ENCODE results near the gene SMIM29. TPM values are rescaled to one million over a fixed set of nuclear protein-coding genes. Genes with fewer than 3 reads are reported as not detected.

SMIM29 gene
- total RNA-seq, 1 experiment from 2014 or later: 25.1 TPM

DNA sequence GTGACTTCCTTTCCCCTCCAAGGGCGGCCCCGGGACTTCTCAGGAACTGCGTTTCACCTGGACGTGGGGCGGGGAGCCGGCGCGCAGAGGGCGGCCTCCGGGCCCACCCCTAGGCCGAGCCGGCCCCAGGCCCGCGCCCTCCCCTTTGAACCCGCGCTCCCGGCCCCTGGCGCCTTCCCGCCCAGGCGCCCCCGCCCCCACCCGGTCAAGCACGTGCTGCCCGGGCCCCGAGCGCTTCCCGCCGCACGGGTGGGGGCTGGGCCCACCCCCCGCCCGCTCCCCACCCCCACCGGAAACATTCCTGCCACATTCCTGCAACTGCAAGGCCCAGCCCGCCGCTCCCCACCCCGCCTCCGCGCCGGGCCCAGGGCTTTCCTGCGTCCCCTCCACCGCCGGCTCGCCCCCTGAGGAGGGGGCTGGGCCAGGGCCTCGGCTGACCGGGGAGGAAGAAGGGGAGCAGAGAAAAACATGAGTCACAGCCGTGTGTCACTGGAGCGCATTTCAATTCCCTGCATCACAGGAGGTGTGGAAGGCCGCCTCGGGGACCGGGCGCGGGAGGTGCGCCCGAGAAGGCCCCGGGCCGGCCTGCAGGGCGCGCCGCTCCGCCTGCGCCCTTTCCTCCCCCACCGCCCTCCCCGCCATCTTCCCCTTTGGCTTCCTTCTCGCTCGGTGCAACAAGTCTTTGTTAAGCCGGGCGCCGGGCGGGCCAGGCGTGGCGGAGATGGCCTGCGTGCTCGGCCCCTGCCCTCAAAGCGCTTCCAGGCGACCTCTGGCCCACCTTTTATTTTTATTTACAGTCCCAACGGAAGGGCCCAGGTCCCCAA is 13.3 kb downstream of the SMIM29 start (continued):
- TF ChIP-seq RAD21 (IDR thresholded peaks at IDR 0.05; ENCODE audit: low read depth) (no peak), EZH2 (IDR thresholded peaks at IDR 0.05) (no peak), CBX3 (IDR thresholded peaks at IDR 0.05; ENCODE audit: low read depth) (no peak)
- TF ChIP-seq, protein P1, sequence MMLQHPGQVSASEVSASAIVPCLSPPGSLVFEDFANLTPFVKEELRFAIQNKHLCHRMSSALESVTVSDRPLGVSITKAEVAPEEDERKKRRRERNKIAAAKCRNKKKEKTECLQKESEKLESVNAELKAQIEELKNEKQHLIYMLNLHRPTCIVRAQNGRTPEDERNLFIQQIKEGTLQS (IDR thresholded peaks at IDR 0.05): no peak

DNA sequence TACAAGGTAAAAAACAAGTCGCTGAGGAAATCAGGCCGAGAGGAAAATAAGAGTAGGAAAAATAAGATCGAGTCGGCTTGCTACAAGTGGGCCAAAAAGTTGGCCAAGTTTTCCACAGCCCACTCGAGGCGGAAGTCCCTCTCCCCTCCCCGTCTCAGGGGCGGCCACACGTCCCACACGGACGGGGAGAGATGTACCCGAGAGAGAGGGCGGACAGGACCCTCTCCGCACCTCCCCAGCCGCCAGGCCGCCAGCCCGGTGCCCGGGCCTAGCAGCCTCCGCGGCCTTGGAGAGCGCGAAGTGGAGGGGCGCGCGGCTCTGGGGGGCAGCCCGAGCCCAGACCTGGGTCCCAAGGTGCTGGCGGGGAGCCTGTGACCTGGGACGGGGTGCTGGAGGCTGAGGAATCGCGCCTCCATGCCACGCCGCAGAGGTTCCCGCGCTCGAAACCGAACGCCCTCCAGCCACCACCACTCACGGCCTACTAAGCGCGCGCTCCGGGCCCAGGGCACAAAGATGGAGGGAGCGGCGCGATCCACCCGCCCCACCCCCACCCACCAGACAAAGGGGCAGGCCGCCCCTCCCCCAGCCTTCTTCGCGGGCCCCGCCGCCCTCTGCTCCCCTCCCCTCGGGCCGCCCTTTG is 14.0 kb downstream of the SMIM29 start:
- TF ChIP-seq POLR2AphosphoS5 (IDR thresholded peaks at IDR 0.05; ENCODE audit: low read depth, low read length) (0 out of 2 replicates have a peak, but pooled peaks have one; percentile 15), TCF7L2 (IDR thresholded peaks at IDR 0.05; ENCODE audit: borderline replicate concordance, extremely low read depth, insufficient read depth, insufficient read length) (no peak)
- BruUV-seq (replicated peaks): no TSS peak
- H3K9ac ChIP-seq (ENCODE audit: low read length): peak overlapping the region; percentile 87
- no peak overlapping the region for H2AFZ ChIP-seq (ENCODE audit: low read depth, low read length, poor library complexity, severe bottlenecking)
- H3K4me3 ChIP-seq (replicated peaks in 1 of 2; ENCODE audit: low read depth in 1 of 2, low read length in 2 of 2): no peak overlapping the region
- no peaks in the 10 kb centered on the region for H3K27me3 ChIP-seq (ENCODE audit: insufficient read depth, low read length)
- intact Hi-C loops (cut with micrococcal nuclease): no loop called here
- no peaks in the 10 kb centered on the region for H3K9me2 ChIP-seq (ENCODE audit: insufficient read depth)
- CTCF ChIA-PET: interaction anchor here (1.8 kb wide), 1 partner anchor 39 kb away, joined by 6 read pairs; no protein-coding TSS in a partner anchor
- H3K79me2 ChIP-seq (ENCODE audit: insufficient read depth, low read length): peaks cover 29% of the 10 kb centered on the region
- peak overlapping the region; percentile 68 for H3K27ac ChIP-seq (ENCODE audit: low read depth, low read length)
- RAD21 ChIA-PET (ENCODE audit: low non-redundant PET in 1 of 2, low total read pairs in 2 of 2, uncharacterized antibody in 2 of 2, unreplicated experiment in 2 of 2): no interaction called here
- DNase-seq (ENCODE audit: low read depth, low spot score) (no peak), ATAC-seq (no peak)
- H3K4me2 ChIP-seq (ENCODE audit: low read length): peak overlapping the region; percentile 90; the same call in 1 of the 2 replicates
- POLR2A ChIA-PET: interaction anchor here (2.7 to 4.2 kb wide), 2 partner anchors 9 to 11 kb away, joined by 16 to 21 read pairs; no protein-coding TSS in a partner anchor
- H3K9me3 ChIP-seq (ENCODE audit: control insufficient read depth in 1 of 2, insufficient read depth in 1 of 2, low read depth in 1 of 2, low read length in 2 of 2): no peaks in the 10 kb centered on the region
- H3K4me1 ChIP-seq (ENCODE audit: control insufficient read depth in 1 of 2, insufficient read depth in 2 of 2, low read length in 2 of 2): peaks cover 31 to 81% of the 10 kb centered on the region in 2 experiments
- peaks cover 6% of the 10 kb centered on the region; the same call in 1 of the 2 replicates for H4K20me1 ChIP-seq (ENCODE audit: insufficient read depth)
- H3K36me3 ChIP-seq (ENCODE audit: control insufficient read depth in 1 of 2, insufficient read depth in 2 of 2, low read length in 2 of 2): peaks cover 0 to 20% of the 10 kb centered on the region in 2 experiments; a peak in 2 of 4 replicates
